Tibial nerve (tissue), 3 donors: ENCODE results near the gene CDH12.

Experiments used
- POLR2A ChIP-seq, 2 donors: fragments of 450-650 bp; IDR thresholded peaks; one replicate each; pipeline ENCODE4 v1.6.1; 2017; ENCODE audit warnings: antibody characterized with exemption in 2 of 2, mild to moderate bottlenecking in 2 of 2, moderate library complexity in 2 of 2
- TF ChIP-seq, protein P1 (sequence below), 5 experiments: fragments of 200-600 bp in 3 of 5; fragments of 450-650 bp in 2 of 5; sonication (generic) in 3 of 5; IDR thresholded peaks; one replicate each; pipeline ENCODE4 v1.5.1; 2016 to 2019; ENCODE audit warnings: antibody characterized with exemption in 5 of 5, mild to moderate bottlenecking in 3 of 5, moderate library complexity in 2 of 5

DNA sequence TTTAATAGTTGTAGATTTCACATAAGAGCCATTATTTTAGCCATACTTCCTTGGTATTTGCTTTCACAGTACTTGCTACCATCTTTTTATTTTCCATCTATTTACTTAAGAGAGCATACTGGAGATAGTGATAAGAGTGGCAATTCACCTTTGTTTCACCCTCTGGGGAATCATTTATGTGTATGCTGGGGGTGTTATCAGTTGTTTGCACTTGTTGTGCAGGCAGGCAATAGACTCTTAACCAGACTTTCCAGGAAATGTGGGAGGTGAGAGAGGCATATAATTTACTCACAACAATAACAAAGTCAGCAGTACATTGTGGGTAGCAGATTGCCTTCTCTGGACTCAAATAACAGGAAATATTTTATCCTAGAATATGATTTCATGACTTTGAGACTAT lies 1018.3 kb downstream of the CDH12 start:
- TF ChIP-seq, protein P1, sequence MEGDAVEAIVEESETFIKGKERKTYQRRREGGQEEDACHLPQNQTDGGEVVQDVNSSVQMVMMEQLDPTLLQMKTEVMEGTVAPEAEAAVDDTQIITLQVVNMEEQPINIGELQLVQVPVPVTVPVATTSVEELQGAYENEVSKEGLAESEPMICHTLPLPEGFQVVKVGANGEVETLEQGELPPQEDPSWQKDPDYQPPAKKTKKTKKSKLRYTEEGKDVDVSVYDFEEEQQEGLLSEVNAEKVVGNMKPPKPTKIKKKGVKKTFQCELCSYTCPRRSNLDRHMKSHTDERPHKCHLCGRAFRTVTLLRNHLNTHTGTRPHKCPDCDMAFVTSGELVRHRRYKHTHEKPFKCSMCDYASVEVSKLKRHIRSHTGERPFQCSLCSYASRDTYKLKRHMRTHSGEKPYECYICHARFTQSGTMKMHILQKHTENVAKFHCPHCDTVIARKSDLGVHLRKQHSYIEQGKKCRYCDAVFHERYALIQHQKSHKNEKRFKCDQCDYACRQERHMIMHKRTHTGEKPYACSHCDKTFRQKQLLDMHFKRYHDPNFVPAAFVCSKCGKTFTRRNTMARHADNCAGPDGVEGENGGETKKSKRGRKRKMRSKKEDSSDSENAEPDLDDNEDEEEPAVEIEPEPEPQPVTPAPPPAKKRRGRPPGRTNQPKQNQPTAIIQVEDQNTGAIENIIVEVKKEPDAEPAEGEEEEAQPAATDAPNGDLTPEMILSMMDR (IDR thresholded peaks at IDR 0.05), result no peak
- no peak for TF ChIP-seq POLR2A (IDR thresholded peaks at IDR 0.05)
